Tibial nerve (tissue), 3 donors: ENCODE measurements around the gene GLYAT.

ENCODE experiments used
- CTCF ChIP-seq, 5 experiments: fragments of 200-600 bp in 3 of 5; fragments of 450-650 bp in 2 of 5; sonication (generic) in 3 of 5; IDR thresholded peaks; one replicate each; pipeline ENCODE4 v1.5.1; 2016 to 2019; ENCODE audit warnings: antibody characterized with exemption in 5 of 5, mild to moderate bottlenecking in 3 of 5, moderate library complexity in 2 of 5
- POLR2A ChIP-seq, 2 donors: fragments of 450-650 bp; IDR thresholded peaks; one replicate each; pipeline ENCODE4 v1.6.1; 2017; ENCODE audit warnings: antibody characterized with exemption in 2 of 2, mild to moderate bottlenecking in 2 of 2, moderate library complexity in 2 of 2

GRCh38 chr11:58775066-58775708 lies 43.4 kb upstream of the GLYAT start:
- no peak for TF ChIP-seq CTCF (IDR thresholded peaks at IDR 0.05)
- no peak for TF ChIP-seq POLR2A (IDR thresholded peaks at IDR 0.05)
